Measurements from ENCODE around the gene ELK4.
A peak's percentile ranks its signal among the peaks of the same experiment; 100 is the strongest.

Gene ELK4

GRCh38 chr1:205595861-205596260, 36.0 kb downstream of the ELK4 start:
- no peak for DNase-seq (ENCODE audit: low read depth in 2 of 2)

DNA sequence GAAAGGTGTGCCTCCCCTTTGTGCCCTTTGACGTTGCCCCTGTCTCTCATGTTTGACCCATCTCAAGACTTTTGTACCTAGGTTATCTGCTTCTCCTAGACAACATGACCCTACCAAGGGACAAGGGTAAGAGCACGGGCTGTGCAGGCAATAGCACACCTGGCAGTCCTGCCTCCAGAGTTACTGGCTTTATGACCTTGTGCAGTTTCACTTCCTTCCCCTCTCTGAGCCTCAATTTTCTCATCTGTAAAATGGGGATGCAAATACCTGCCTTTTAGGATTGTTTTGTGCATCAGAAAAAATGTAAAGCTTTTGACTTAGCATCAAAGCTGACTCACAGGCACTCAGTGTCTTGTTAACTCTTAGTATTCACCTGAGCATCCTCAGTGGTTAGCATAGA, 36.4 kb downstream of the ELK4 start:
- no peak for DNase-seq (ENCODE audit: low read depth in 2 of 2)

GRCh38 chr1:205594846-205595245, 37.0 kb downstream of the ELK4 start:
- no peak for DNase-seq (ENCODE audit: low read depth in 2 of 2)

DNA sequence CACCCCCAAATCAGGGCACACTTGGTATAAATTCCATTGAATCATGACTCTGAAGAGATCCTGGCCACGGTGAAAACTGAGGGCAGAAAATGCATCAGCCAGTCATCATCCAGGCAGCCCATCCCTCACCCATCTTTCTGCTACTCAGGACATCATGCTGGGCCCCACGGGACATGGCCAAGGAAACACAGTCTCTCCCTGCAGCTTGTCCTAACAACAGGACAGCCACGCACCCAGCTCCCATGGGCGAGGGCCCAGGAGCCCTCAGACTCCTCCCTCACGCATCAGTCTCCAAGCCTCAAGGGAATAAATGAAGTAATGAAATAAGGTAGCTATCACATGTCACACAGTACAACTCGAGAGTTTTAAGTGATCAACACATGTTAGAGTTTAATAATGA, 37.8 kb downstream of the ELK4 start:
- DNase-seq (ENCODE audit: low read depth in 2 of 2): no peak

DNA sequence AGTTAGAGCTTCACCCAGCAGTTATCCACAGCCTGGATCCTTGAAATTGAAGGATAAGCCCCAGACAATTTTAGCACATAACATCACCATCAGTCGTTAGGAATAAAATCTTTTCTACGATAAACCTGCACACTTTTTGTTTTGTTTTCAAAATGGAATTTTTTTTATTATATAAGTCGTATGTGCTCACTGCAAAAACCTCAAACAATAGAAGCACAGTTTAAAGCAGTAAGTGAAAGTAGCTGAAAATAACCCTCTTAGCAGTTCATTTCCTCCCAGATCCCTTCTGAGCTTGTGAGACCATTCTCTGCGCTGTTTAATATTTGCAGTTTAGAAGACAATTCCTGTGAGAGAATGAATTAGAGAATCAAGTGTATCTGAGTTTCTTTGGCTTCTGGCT, 38.3 kb downstream of the ELK4 start:
- DNase-seq (ENCODE audit: low read depth in 2 of 2): no peak

DNA sequence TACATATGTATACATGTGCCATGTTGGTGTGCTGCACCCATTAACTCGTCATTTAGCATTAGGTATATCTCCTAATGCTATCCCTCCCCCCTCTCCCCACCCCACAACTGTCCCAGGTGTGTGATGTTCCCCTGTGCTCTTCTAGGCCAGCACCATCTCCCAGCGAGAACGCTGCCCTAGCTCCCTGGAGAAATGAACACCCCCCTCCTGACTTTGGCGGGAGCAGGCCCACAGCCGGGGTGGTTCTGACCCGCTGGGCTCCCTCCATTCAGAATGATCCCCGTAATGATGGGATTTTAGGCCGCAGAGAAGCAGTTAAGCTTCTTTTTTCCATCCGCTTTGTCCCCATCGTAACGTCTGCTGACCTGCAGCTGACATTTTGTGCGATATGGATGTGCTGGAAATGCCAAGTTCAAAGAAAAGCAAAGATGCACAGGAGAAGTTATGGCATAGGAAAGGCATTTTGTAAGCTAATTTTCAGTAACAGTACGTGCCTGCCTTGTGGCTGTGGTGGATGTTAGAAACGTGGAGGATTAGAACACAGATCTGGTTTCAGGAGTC, 39.3 kb downstream of the ELK4 start:
- DNase-seq (ENCODE audit: low read depth in 2 of 2): no peak

DNA sequence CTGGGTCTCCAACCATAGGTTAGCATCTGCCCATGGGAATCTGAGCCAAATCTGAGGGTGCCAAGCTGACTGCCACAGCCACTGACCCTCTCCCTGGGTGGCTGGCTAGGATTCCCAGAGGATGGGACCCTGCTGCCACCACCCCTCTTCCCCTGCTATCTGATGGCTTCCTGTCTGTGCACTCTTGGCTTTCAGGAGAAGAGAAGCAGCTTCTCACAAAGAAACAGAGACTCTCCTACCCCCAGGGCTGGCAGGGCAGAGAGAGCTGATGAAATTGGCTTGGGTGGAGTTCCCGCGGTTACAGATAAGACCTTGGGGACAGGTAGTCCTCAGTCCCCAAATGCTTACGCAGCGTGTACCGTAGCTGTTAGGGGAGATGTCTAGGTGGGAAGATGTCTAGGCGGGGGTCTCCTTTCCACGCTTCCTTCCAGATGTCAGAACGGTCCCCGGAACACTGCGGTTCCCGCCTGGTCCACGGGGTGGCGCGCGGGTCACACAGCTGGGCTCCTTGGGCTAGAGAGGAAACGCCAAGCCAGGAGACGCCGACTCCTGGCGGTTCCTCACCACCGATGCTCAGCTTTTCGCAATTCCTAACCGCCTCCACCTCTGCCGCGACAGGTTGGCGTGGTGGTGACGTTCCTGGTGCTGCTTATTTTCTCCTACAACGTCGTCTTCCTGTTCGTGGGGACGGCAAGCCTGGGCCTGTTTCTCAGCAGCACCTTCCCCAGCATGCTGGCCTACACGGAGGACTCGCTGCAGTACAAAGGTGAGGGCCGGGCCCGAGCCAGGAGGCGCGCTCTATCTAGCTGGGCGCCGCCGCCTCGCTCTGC, 40.1 kb downstream of the ELK4 start:
- DNase-seq (ENCODE audit: low read depth in 2 of 2): peak; percentile 79 to 87

GRCh38 chr1:205590777-205591513, 40.9 kb downstream of the ELK4 start:
- DNase-seq (ENCODE audit: low read depth in 2 of 2): no peak

GRCh38 chr1:205590457-205590768, 41.4 kb downstream of the ELK4 start:
- no peak for DNase-seq (ENCODE audit: low read depth in 2 of 2)

GRCh38 chr1:205589618-205590456, 42.0 kb downstream of the ELK4 start:
- DNase-seq (ENCODE audit: low read depth in 2 of 2): no peak

- DNase-seq (ENCODE audit: low read depth in 2 of 2): no peak
These were observed 42.8 kb downstream of the ELK4 start for GRCh38 chr1:205589046-205589445.

- peak in 1 of 2 donors; percentile 28 for DNase-seq (ENCODE audit: low read depth in 2 of 2)
These were observed 43.2 kb downstream of the ELK4 start for GRCh38 chr1:205588636-205589035.

GRCh38 chr1:205587581-205587980, 44.2 kb downstream of the ELK4 start:
- DNase-seq (ENCODE audit: low read depth in 2 of 2): no peak

DNA sequence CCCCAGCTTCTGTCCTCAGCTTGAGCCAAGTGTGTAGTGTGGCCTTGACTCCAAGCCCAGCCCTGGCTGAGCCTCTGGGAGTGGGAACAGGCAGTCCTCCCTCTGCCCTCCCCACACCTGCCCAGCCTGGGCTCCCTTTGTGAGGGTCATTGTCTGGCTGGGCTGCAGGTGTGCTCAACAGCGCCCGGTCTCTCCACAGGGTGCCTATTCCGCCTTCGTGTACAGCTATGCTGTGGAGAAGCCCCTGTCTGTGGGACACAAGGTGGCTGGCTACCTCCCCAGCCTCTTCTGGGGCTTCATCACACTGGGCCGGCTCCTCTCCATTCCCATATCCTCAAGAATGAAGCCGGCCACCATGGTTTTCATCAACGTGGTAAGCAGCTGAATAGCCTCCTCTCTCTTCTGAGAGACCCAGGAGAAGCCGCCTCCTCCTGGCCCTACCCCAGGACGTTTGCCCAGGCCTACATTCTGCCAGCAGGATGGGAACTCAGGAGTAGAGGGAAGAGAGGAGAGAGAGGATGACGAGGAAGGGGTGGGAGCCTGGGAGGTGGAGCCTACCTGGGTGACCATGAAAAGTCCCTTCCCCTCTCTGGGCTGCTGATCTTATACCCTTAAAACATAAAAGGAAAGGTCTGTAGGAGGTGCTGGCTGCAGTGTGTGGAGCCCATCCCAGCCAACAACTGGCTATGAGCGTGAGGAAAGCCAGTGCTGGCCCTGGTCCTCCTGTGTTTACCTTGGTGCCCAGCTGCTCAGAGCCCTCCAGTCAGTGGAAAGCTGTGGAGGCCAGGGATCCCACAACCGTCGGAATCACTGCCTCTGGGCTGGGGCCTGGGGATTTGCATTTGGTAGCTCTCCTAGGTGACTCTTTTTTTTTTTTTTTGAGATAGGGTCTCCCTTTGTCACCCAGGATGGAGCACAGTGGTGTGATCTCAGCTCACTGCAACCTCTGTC, 45.7 kb downstream of the ELK4 start:
- no peak for DNase-seq (ENCODE audit: low read depth in 2 of 2)

- DNase-seq (ENCODE audit: low read depth in 2 of 2): no peak
These were observed 46.5 kb downstream of the ELK4 start for GRCh38 chr1:205585169-205585834.

DNA sequence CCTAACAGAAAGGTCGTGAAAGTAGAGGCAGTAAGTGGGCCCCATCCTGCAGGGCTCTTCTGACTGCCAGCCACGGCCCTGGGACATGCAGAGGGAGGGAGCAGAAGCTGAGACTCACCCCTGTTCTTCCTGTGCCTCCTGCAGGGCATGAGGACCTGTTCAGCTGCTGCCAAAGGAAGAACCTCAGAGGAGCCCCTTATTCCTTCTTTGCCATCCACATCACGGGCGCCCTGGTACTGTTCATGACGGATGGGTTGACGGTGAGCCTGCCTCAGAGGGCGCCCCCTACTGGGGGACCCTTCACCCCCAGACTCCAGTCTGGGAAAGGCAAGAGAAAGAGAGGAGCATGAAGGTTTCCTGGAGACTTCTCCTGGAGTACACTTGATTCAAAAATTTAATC, 47.1 kb downstream of the ELK4 start:
- DNase-seq (ENCODE audit: low read depth in 2 of 2): no peak

DNA sequence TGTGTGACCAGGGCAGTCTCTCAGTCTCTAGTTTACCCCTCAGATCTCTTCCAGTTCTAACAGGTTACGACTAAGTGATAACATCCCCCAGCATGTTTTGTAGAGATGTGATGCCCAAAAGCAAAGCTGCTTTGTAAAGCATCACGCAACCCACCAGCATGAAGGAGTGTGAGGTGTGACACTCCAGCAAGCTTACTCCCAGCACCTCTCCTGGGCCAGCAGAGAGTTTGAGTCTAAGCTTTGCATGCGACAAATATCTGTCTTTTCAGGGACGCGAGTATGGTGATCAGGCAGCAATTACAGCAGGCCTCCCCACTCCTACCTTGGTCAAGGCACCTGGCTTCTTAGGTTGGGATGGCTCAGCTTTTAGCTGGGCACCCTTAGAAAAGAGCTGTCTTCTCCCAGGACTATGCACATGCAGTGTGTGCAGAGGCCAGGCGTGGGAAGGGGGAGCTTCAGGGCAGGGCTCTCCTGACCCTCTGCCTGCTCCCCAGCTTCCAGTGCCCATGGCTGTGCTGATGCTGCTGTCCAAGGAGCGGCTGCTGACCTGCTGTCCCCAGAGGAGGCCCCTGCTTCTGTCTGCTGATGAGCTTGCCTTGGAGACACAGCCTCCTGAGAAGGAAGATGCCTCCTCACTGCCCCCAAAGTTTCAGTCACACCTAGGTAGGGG, 48.2 kb downstream of the ELK4 start:
- no peak for DNase-seq (ENCODE audit: low read depth in 2 of 2)

- no peak for DNase-seq (ENCODE audit: low read depth in 2 of 2)
These were observed 49.1 kb downstream of the ELK4 start for GRCh38 chr1:205582471-205583291.

GRCh38 chr1:205582046-205582445, 49.8 kb downstream of the ELK4 start:
- DNase-seq (ENCODE audit: low read depth in 2 of 2): no peak
